EH (cell line): Measurements from ENCODE around the gene ROGDI.

Experiments used
- DNase-seq: peaks from one replicate; pipeline ENCODE4 v3.0.0-alpha.2; 2015; ENCODE audit warnings: low read depth

Gene ROGDI

GRCh38 chr16:4801962-4802658 lies at the start of gene ROGDI:
TSS of gene ROGDI (minus strand) at chr16:4802633. CDS start at chr16:4802571, 62 bp downstream.
- peak; percentile 50 for DNase-seq

- peak; percentile 36 for DNase-seq
These were observed 47.8 kb upstream of the ROGDI start for GRCh38 chr16:4850211-4850610.

GRCh38 chr16:4847774-4848587 lies 45.5 kb upstream of the ROGDI start:
- DNase-seq = peak; percentile 66

- peak; percentile 96 for DNase-seq
These were observed 44.7 kb upstream of the ROGDI start, which contains the start of the genes GLYR1 and UBN1 for GRCh38 chr16:4846901-4847773. TSS of gene GLYR1 (minus strand) at chr16:4847288. CDS start at chr16:4847265, 23 bp downstream. TSS of gene UBN1 (plus strand) at chr16:4847481. CDS start at chr16:4852918, 5,437 bp downstream.

- DNase-seq = peak; percentile 76
These were observed 44.1 kb upstream of the ROGDI start for GRCh38 chr16:4846503-4846900.

- no peak for DNase-seq
These were observed 38.6 kb upstream of the ROGDI start for GRCh38 chr16:4840984-4841383.

GRCh38 chr16:4839942-4840341 lies 37.5 kb upstream of the ROGDI start:
- DNase-seq = no peak

GRCh38 chr16:4837733-4838501 lies 35.5 kb upstream of the ROGDI start:
- DNase-seq = no peak

GRCh38 chr16:4836727-4837126 lies 34.3 kb upstream of the ROGDI start:
- no peak for DNase-seq

- no peak for DNase-seq
These were observed 31.2 kb upstream of the ROGDI start for GRCh38 chr16:4833584-4833983.

- no peak for DNase-seq
These were observed 30.4 kb upstream of the ROGDI start for GRCh38 chr16:4832698-4833343.

- no peak for DNase-seq
These were observed 29.2 kb upstream of the ROGDI start for GRCh38 chr16:4831616-4832015.

GRCh38 chr16:4830408-4830807 lies 28.0 kb upstream of the ROGDI start:
- DNase-seq = no peak

- DNase-seq = peak; percentile 46
These were observed 26.3 kb upstream of the ROGDI start for GRCh38 chr16:4828567-4829321.

- no peak for DNase-seq
These were observed 24.5 kb upstream of the ROGDI start for GRCh38 chr16:4826980-4827379.

GRCh38 chr16:4826526-4826925 lies 24.1 kb upstream of the ROGDI start:
- DNase-seq = no peak

- no peak for DNase-seq
These were observed 22.8 kb upstream of the ROGDI start for GRCh38 chr16:4825196-4825595.

GRCh38 chr16:4820652-4821051 lies 18.2 kb upstream of the ROGDI start:
- no peak for DNase-seq

GRCh38 chr16:4814542-4815173 lies 12.2 kb upstream of the ROGDI start:
- DNase-seq = no peak

- no peak for DNase-seq
These were observed 11.6 kb upstream of the ROGDI start for GRCh38 chr16:4814046-4814445.
